ENCODE measurements around the gene AVPR2.

Gene AVPR2

DNA sequence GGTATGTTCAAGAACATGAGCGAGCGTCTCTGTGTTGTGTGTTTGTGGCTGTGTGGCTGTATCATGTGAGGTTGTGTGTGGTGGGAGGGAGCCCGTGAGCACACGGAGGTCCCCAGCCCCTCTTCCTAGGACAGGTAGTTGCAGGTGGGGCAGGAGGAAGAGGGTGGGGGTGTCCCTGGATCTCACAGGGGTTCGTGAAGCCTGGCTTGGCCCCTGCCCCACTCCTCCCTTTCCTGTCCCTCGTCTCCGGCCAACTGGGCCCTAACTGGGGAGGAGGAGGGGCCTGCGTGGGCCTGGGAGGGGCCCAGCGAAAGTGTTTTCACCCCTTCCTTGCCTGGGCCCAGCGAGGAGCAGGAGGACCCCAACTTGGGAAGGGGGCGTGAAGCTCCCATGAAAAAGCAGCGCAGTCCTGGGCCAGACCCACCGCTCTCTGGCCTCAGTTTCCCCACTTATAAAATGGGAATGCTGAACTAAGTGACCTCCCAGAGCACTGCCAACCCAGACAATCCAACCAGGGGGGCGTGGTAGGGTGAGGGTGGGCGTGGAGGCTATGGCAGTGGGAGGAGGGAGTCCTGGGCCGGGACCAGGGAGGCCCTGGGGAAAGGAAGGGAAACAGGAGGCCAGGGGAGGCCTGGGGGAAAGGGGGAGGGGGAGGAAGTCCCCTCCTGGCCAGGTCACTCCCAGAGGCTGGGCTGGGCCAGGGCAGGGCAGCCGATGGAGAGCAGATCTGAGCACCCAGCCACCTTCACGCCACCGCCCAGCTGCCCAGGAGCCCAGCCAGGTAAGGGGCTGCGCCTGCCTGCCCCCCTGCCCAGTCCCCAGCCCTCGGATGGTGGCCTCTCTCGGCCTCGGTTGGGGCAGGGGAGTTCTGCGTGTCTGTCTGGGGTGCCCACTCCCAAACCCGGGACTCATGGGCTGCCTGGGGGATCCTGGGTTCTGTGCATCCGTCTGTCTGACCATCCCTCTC lies at the start of gene AVPR2:
TSS of gene AVPR2 (plus strand) at position 683 of the 967 bp plus-strand sequence. CDS start 473 bp downstream, outside the sequence.
- DNase-seq, result no peak

DNA sequence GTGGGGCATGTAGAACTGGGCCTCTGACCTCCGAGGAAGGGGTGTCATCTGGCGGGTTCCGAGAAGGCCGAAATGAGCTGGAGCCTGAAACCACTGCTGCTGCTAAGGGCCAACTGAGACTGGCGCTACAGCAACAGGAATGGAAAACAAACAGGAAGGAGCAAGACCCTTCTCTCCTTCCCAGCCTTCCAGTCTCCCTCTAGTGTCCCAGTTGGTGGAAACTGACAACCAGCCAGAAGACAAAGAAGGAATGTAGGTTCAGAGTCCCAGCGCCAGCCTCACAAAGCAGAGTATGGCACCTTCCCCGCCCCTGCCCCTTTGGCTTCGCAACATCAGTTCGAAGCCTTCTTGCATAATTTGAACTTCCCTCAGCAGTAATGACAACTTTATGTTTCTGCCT lies 49.8 kb upstream of the AVPR2 start:
- DNase-seq, result no peak

GRCh38 chrX:153857348-153857903 lies 47.0 kb upstream of the AVPR2 start:
- no peak for DNase-seq

- DNase-seq, result no peak
These were observed 43.3 kb upstream of the AVPR2 start for GRCh38 chrX:153861151-153861550.

DNA sequence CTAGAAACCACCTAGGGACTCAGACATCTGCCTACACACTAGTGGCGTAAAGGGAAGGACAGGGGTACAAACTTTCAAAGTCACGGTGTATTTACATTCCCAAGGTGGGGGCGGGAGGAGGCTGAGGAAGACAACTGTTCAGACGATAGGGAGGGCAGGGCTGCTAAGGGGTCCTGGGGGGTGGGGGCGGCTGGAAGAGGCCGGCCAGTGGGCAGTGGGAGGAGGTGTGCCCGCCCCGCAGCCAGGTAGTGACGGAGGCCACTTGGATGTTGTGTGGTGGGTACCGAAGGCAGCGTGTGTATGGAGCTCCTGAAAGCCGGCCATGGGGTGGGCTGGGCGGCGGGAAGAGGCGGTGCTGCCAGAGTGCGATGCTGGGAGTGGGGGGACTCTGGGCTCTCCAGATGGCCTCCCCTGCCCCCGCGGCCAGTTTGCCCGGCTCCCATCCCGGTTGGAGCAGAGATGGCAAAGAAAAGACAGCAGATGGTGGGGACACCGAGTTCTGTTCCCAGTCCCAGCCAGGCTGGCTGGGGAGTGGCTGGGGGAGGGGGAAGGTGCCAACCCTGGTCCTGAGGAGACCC lies 42.7 kb upstream of the AVPR2 start:
- no peak for DNase-seq

GRCh38 chrX:153862369-153863250 lies 41.9 kb upstream of the AVPR2 start:
- DNase-seq, result no peak

DNA sequence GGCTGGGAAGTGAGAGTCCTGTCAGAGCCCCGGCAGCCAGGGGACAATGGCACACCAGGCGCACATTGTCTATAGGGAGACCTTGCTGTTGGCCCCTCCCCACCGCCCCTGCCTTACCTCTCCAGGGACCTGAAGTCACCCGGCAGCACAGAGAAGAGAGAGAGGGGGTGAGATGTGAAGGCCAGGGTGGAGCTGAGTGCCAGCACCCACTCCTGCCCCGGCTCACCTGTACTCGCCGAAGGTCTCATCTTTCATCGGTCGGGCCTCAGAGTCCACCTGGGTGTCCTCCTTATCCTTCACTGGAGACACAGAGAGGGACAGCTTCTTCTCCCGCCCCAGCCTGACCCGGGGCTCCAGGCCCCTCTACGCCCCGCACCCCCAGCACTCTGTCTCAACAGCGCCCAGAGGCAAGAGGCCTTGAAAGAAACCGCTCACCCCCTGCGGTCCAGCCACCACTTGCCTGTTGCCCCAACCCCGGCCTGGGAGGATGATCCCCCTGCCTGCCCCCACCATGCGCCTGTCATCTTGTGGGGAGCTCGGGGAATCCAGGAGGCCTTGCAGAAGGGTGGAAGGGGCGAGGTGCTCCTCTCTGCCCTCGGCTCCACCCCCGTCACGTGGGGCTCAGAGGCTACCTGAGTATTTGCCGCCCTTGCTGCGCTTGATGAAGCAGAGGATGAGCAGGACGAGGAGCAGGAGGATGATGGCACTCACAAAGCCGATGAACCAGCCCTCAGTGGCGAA lies 41.1 kb upstream of the AVPR2 start:
- no peak for DNase-seq

- DNase-seq, result no peak
These were observed 40.4 kb upstream of the AVPR2 start for GRCh38 chrX:153864101-153864500.

- DNase-seq, result no peak
These were observed 39.7 kb upstream of the AVPR2 start for GRCh38 chrX:153864561-153865320.

DNA sequence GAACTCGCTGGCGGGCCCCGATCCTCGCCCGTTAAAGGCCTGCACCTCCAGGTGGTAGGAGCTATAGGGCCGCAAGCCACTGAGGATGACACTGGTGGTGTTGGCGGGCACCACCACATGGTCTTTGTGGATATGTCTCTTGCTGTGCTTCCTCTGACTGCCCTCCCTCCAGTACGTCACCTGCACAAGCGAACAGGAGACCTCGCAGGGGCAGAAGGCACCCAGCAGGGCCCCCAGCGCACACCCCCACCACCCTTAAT lies 39.2 kb upstream of the AVPR2 start:
- DNase-seq, result no peak

DNA sequence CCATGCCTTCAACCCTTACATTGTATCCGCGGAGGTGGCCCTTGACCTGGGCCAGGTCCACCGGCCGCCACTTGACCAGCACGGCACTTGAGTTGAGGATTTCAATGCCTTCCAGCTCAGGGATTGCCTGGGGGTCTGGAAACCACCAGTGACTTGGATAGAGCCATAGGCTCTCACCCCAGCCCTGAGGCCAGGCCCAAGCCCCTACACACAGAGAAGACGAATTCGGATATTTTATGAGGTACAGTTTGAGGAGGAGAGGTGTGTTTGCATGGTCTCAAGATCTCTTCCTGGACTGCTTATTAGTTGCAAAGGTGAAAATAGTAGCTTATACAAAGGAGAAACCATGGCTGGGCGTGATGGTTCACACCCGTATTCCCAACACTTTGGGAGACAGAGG lies 38.8 kb upstream of the AVPR2 start:
- no peak for DNase-seq

- DNase-seq, result no peak
These were observed 38.0 kb upstream of the AVPR2 start for GRCh38 chrX:153866302-153867019.

GRCh38 chrX:153867139-153867538 lies 37.3 kb upstream of the AVPR2 start:
- DNase-seq, result no peak

- DNase-seq, result no peak
These were observed 36.8 kb upstream of the AVPR2 start for GRCh38 chrX:153867671-153868070.

GRCh38 chrX:153868576-153869472 lies 35.6 kb upstream of the AVPR2 start:
- no peak for DNase-seq

DNA sequence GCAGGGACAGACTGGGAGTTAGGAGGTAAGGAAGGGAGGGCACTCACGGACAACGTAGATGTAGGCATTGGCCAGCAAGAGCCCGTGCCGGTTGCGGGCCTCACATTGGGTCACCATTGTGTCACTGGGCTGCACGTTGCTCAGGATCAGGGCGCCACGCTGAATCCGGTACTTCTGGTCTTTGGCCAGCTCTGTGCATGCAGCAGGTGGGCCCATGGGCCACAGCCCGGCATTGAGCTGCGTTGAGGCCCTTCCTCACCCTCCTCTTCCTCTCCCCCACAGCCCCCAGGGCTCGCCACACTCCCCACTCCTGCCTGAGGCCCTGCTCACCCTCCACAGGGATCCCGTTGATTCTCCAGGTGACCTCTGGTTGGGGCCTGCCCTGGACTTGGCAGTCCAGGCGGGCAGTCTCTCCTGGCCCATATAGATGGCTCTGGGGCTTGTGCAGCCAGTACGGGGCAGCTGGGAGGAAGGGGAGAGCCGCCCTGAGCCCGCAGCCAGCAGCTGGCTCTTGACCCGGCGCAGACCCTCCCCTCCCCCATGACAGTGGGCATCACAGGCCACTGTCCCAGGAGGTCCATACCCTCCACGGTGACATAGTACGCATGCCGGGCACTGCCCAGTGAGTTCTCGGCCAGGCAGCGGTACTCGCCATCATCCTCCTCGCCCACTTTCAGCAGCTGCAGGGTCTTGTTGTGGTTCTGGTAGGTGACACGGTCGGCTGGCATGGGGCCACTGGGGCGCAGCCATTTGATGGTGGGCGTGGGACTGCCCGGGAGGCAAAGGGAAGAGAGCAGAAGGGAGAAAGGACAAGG lies 34.8 kb upstream of the AVPR2 start:
- DNase-seq, result no peak

DNA sequence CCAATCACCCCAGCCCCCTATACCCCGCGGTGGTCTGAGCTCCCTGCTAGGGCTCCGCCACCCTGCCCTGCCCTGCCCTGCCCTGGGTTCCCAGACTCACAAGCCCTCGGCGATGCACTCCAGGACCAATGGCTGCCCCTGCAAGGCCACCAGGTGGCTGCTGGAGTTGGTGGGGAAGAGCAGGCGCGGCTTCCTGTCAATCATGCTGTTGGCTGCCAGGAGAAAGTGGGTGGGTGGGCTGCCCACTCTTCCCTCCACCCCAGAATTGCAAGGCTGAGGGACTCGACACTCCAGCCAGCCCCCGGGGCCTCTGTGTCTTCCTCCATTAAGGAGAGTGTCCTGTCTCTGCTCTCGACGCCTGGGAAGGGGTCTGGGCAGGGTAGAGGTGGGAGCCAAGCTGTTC lies 34.2 kb upstream of the AVPR2 start:
- no peak for DNase-seq

DNA sequence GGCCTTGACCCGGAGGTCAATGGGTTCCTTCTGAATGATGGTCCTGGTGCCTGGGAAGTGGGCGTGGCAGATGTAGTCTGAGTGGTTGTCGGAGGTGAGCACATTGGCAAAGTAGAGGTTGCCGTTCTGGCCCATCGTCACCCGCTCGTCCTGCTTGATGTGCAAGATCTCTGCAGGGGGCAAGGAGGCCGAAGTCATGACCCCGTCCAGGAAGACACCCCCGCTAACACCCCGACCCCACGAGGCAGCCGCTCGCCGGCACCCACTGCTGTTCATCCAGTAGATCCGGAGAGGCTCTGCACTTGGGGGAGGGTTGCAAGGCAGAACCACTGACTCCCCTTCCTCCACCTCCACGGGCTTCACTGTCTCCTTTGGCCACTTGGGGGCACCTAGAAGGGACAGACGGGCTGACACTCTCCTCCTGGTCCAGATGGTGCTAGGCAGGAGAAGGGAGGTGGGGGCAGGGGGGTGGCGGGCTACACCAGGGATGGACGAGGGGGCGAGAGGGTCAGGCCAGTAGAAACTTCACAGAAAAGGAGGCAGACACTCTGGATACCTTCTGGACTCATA lies 33.6 kb upstream of the AVPR2 start:
- peak; percentile 14 for DNase-seq

- peak; percentile 19 for DNase-seq
These were observed 33.0 kb upstream of the AVPR2 start for GRCh38 chrX:153871451-153871850.

All from DMS53 (cell line).